HepG2 (cell line): Measurements from ENCODE around the gene LSM12. TPM values are rescaled to one million over a fixed set of nuclear protein-coding genes. Genes with fewer than 3 reads are reported as not detected.

Source experiments
- PHF20 ChIP-seq: sonication (generic); formaldehyde crosslinking; IDR thresholded peaks from 2 replicates; pipeline ENCODE4 v1.5.0; 2020; ENCODE audit warnings: mild to moderate bottlenecking, missing genetic modification reagents
- THAP9 ChIP-seq: sonication (generic); formaldehyde crosslinking; IDR thresholded peaks from 2 replicates; pipeline ENCODE4; 2020; ENCODE audit warnings: missing genetic modification reagents, mild to moderate bottlenecking, borderline replicate concordance
- ZBTB10 ChIP-seq: sonication (generic); formaldehyde crosslinking; IDR thresholded peaks from 2 replicates; pipeline ENCODE4 v1.4.0; 2020; ENCODE audit warnings: missing genetic modification reagents, borderline replicate concordance
- ZBTB40 ChIP-seq, 2 experiments: fragments of 450-650 bp in 1 of 2; sonication (generic) in 1 of 2; formaldehyde crosslinking in 1 of 2; IDR thresholded peaks; 2 replicates each; pipeline versions ENCODE4 v1.6.1 to v1.8.0; 2016 to 2022; ENCODE audit warnings: antibody characterized with exemption in 1 of 2, mild to moderate bottlenecking in 1 of 2, missing genetic modification reagents in 1 of 2
- ZNF251 ChIP-seq: sonication (generic); formaldehyde crosslinking; IDR thresholded peaks from 2 replicates; pipeline ENCODE4 v1.9.0; 2021; ENCODE audit warnings: mild to moderate bottlenecking, missing genetic modification reagents
- ZNF44 ChIP-seq: sonication (generic); formaldehyde crosslinking; IDR thresholded peaks from 2 replicates; pipeline ENCODE4 v1.5.1; 2020; ENCODE audit warnings: mild to moderate bottlenecking, missing genetic modification reagents
- ZNF468 ChIP-seq: sonication (generic); formaldehyde crosslinking; IDR thresholded peaks from 2 replicates; pipeline ENCODE4 v1.8.0; 2022; ENCODE audit warnings: mild to moderate bottlenecking, moderate library complexity, missing genetic modification reagents
- ZNF543 ChIP-seq: sonication (generic); formaldehyde crosslinking; IDR thresholded peaks from 2 replicates; pipeline ENCODE4 v1.4.0; 2020; ENCODE audit warnings: mild to moderate bottlenecking, missing genetic modification reagents
- ZNF569 ChIP-seq: sonication (generic); formaldehyde crosslinking; IDR thresholded peaks from 2 replicates; pipeline ENCODE4 v1.5.0; 2020; ENCODE audit warnings: mild to moderate bottlenecking, missing genetic modification reagents, moderate library complexity, borderline replicate concordance
- ZNF615 ChIP-seq: sonication (generic); formaldehyde crosslinking; IDR thresholded peaks from 2 replicates; pipeline ENCODE4 v1.5.0; 2020; ENCODE audit warnings: mild to moderate bottlenecking, missing genetic modification reagents, borderline replicate concordance
- ZNF670 ChIP-seq: sonication (generic); formaldehyde crosslinking; IDR thresholded peaks from 2 replicates; pipeline ENCODE4 v1.8.0; 2022; ENCODE audit warnings: mild to moderate bottlenecking, missing genetic modification reagents, borderline replicate concordance
- ZNF709 ChIP-seq: sonication (generic); formaldehyde crosslinking; IDR thresholded peaks from 2 replicates; pipeline ENCODE4 v1.5.0; 2020; ENCODE audit warnings: mild to moderate bottlenecking, missing genetic modification reagents
- polyA plus RNA-seq, 8 experiments: library from polyadenylated mRNA; depleted of rRNA in 3 of 8; stranded (reverse) in 7 of 8; unstranded in 1 of 8; fragments of >200 nt; fragmentation: Illumina TruSeq in 4 of 8; extraction: Trizol in 4 of 8; gene quantifications; 2 replicates each; pipeline versions ENCODE4 v1.2.1 to v1.2.3, GENCODE V29; 2011 to 2016; ENCODE audit warnings: low read depth in 4 of 8, missing spikeins in 1 of 8, mixed read lengths in 1 of 8; ENCODE audit not compliant: insufficient read depth in 1 of 8
- total RNA-seq, 5 experiments: library from RNA; depleted of rRNA; stranded (reverse); fragments of >200 nt; fragmentation: Illumina TruSeq; extraction: Trizol; gene quantifications; 2 replicates each; pipeline ENCODE4 v1.2.3, GENCODE V29; 2016; ENCODE audit warnings: low read depth in 1 of 5

Gene LSM12
- total and polyA plus RNA-seq, 2 of the 13 experiments (the other 11 are each of a cell fraction or from before 2014, with no cell fraction given) = 52.8 to 55.7 TPM

- peak; percentile 95 for TF ChIP-seq ZNF709 (CRISPR knock-in tag)
- TF ChIP-seq ZNF251 (CRISPR knock-in tag) = no peak
- no peak; the same call in 1 of the 2 replicates for TF ChIP-seq ZNF670 (CRISPR knock-in tag)
- TF ChIP-seq ZNF468 (CRISPR knock-in tag) = 0 out of 2 replicates have a peak, but pooled peaks have one; percentile 50
- 0 out of 2 replicates have a peak, but pooled peaks have one; percentile 55 for TF ChIP-seq ZNF569 (CRISPR knock-in tag)
- no peak for TF ChIP-seq ZNF615 (CRISPR knock-in tag)
- TF ChIP-seq ZNF44 (CRISPR knock-in tag) = peak; percentile 32; the same call in 1 of the 2 replicates
- peak; percentile 74 for TF ChIP-seq PHF20 (CRISPR knock-in tag)
- peak; percentile 91; the same call in 1 of the 2 replicates for TF ChIP-seq THAP9 (CRISPR knock-in tag)
- peak; percentile 98 for TF ChIP-seq ZNF543 (CRISPR knock-in tag)
- TF ChIP-seq ZBTB40 (IDR thresholded peaks at IDR 0.05) = no peak
- TF ChIP-seq ZBTB40 (CRISPR knock-in tag; IDR thresholded peaks at IDR 0.05) = peak; percentile 92; the same call in 1 of the 2 replicates
- no peak; the same call in 1 of the 2 replicates for TF ChIP-seq ZBTB10 (CRISPR knock-in tag)
Measured at GRCh38 chr17:44110823-44111633, 44.6 kb upstream of the LSM12 start (continued).
